HUES48 (cell line): ENCODE measurements around the gene SSR3.
"Not testable (repeated sequence)": the region's sequence is repeated elsewhere in the genome, so short reads cannot be mapped to it uniquely, and the experiment has no call there.

Source experiments
- H3K27ac ChIP-seq: one replicate; pipeline ENCODE4 v1.7.0; 2013; ENCODE audit warnings: low read depth, low read length, inconsistent platforms
- H3K27me3 ChIP-seq: 2 replicates; pipeline ENCODE4 v1.6.1; 2013; ENCODE audit warnings: mild to moderate bottlenecking, low read length; ENCODE audit not compliant: control insufficient read depth, insufficient read depth
- H3K36me3 ChIP-seq: 2 replicates; pipeline ENCODE4 v1.6.1; 2013; ENCODE audit warnings: low read length; ENCODE audit not compliant: control insufficient read depth, insufficient read depth
- H3K4me1 ChIP-seq: 2 replicates; pipeline ENCODE4 v1.6.1; 2013; ENCODE audit warnings: mild to moderate bottlenecking, low read length; ENCODE audit not compliant: control insufficient read depth, insufficient read depth
- H3K4me3 ChIP-seq: 2 replicates; pipeline ENCODE4 v1.5.1; 2013; ENCODE audit warnings: mild to moderate bottlenecking, low read depth, low read length
- H3K9ac ChIP-seq: 2 replicates; pipeline ENCODE4 v1.6.1; 2013; ENCODE audit warnings: mild to moderate bottlenecking, low read depth, low read length, moderate library complexity
- H3K9me3 ChIP-seq: 2 replicates; pipeline ENCODE4 v1.6.1; 2013; ENCODE audit warnings: low read length; ENCODE audit not compliant: control insufficient read depth, insufficient read depth

SSR3 gene

GRCh38 chr3:156589806-156590205, 34.9 kb upstream of the SSR3 start:
- H3K4me3 ChIP-seq, H3K36me3 ChIP-seq, H3K27ac ChIP-seq, H3K9ac ChIP-seq, H3K27me3 ChIP-seq, H3K4me1 ChIP-seq, H3K9me3 ChIP-seq: not testable (repeated sequence)

- Histone ChIP-seq H3K27ac (no peak overlapping the region), H3K36me3 (no peaks in the 10 kb centered on the region), H3K9me3 (no peaks in the 10 kb centered on the region), H3K9ac (no peak overlapping the region), H3K27me3 (no peaks in the 10 kb centered on the region), H3K4me1 (no peaks in the 10 kb centered on the region), H3K4me3 (no peak overlapping the region)
Observed at GRCh38 chr3:156587760-156588069, 32.8 kb upstream of the SSR3 start.

- no peaks in the 10 kb centered on the region for H3K9me3 ChIP-seq
- H3K27ac ChIP-seq, result no peak overlapping the region
- no peaks in the 10 kb centered on the region for H3K4me1 ChIP-seq
Observed at GRCh38 chr3:156586905-156587759, 32.2 kb upstream of the SSR3 start.

GRCh38 chr3:156583469-156583868, 28.6 kb upstream of the SSR3 start:
- Histone ChIP-seq H3K27ac (no peak overlapping the region), H3K9ac (no peak overlapping the region), H3K27me3 (no peaks in the 10 kb centered on the region), H3K9me3 (no peaks in the 10 kb centered on the region), H3K4me3 (no peak overlapping the region), H3K4me1 (no peaks in the 10 kb centered on the region), H3K36me3 (no peaks in the 10 kb centered on the region)

More at GRCh38 chr3:156586905-156587759, 32.2 kb upstream of the SSR3 start:
- Histone ChIP-seq H3K27me3 (no peaks in the 10 kb centered on the region), H3K36me3 (no peaks in the 10 kb centered on the region), H3K9ac (no peak overlapping the region), H3K4me3 (no peak overlapping the region)

- Histone ChIP-seq H3K36me3 (no peaks in the 10 kb centered on the region), H3K4me3 (no peak overlapping the region), H3K27ac (no peak overlapping the region), H3K27me3 (no peaks in the 10 kb centered on the region), H3K4me1 (no peaks in the 10 kb centered on the region), H3K9ac (no peak overlapping the region), H3K9me3 (no peaks in the 10 kb centered on the region)
Observed at GRCh38 chr3:156582532-156583183, 27.7 kb upstream of the SSR3 start.

- H3K27me3 ChIP-seq, result no peaks in the 10 kb centered on the region
- no peaks in the 10 kb centered on the region for H3K9me3 ChIP-seq
- no peak overlapping the region for H3K4me3 ChIP-seq
- no peaks in the 10 kb centered on the region for H3K4me1 ChIP-seq
- no peaks in the 10 kb centered on the region for H3K36me3 ChIP-seq
- no peak overlapping the region for H3K27ac ChIP-seq
- H3K9ac ChIP-seq, result no peak overlapping the region
Observed at GRCh38 chr3:156581954-156582353, 27.0 kb upstream of the SSR3 start.

GRCh38 chr3:156581033-156581432, 26.1 kb upstream of the SSR3 start:
- H3K4me3 ChIP-seq, result no peak overlapping the region
- no peaks in the 10 kb centered on the region for H3K27me3 ChIP-seq

GRCh38 chr3:156579427-156579851, 24.5 kb upstream of the SSR3 start:
- Histone ChIP-seq H3K27me3 (no peaks in the 10 kb centered on the region), H3K27ac (no peak overlapping the region)

More at GRCh38 chr3:156581033-156581432, 26.1 kb upstream of the SSR3 start:
- H3K27ac ChIP-seq, result no peak overlapping the region
- no peak overlapping the region for H3K9ac ChIP-seq
- H3K9me3 ChIP-seq, result no peaks in the 10 kb centered on the region
- H3K36me3 ChIP-seq, result no peaks in the 10 kb centered on the region
- H3K4me1 ChIP-seq, result no peaks in the 10 kb centered on the region

GRCh38 chr3:156577736-156578135, 22.8 kb upstream of the SSR3 start:
- Histone ChIP-seq H3K9me3 (no peaks in the 10 kb centered on the region), H3K27ac (no peak overlapping the region), H3K36me3 (no peaks in the 10 kb centered on the region), H3K9ac (no peak overlapping the region), H3K27me3 (no peaks in the 10 kb centered on the region), H3K4me3 (no peak overlapping the region), H3K4me1 (peaks cover 4% of the 10 kb centered on the region; the same call in 1 of the 2 replicates)

More at GRCh38 chr3:156579427-156579851, 24.5 kb upstream of the SSR3 start:
- Histone ChIP-seq H3K36me3 (no peaks in the 10 kb centered on the region), H3K4me1 (peaks cover 4% of the 10 kb centered on the region; the same call in 1 of the 2 replicates), H3K4me3 (no peak overlapping the region), H3K9ac (no peak overlapping the region), H3K9me3 (no peaks in the 10 kb centered on the region)

GRCh38 chr3:156576651-156577348, 21.9 kb upstream of the SSR3 start:
- H3K4me3 ChIP-seq, result no peak overlapping the region
- H3K27ac ChIP-seq, result no peak overlapping the region
- no peaks in the 10 kb centered on the region for H3K27me3 ChIP-seq
- no peak overlapping the region for H3K9ac ChIP-seq
- H3K9me3 ChIP-seq, result no peaks in the 10 kb centered on the region
- H3K36me3 ChIP-seq, result no peaks in the 10 kb centered on the region
- peaks cover 4% of the 10 kb centered on the region; the same call in 1 of the 2 replicates for H3K4me1 ChIP-seq

GRCh38 chr3:156576051-156576450, 21.1 kb upstream of the SSR3 start:
- Histone ChIP-seq H3K36me3 (no peaks in the 10 kb centered on the region), H3K9ac (no peak overlapping the region), H3K4me3 (no peak overlapping the region)

More at GRCh38 chr3:156576051-156576450, 21.1 kb upstream of the SSR3 start:
- Histone ChIP-seq H3K9me3 (no peaks in the 10 kb centered on the region), H3K27ac (no peak overlapping the region), H3K27me3 (no peaks in the 10 kb centered on the region), H3K4me1 (peaks cover 4% of the 10 kb centered on the region; the same call in 1 of the 2 replicates)
